B cell (primary cell): Measurements from ENCODE around the gene MTMR4. TPM values are rescaled to one million over a fixed set of nuclear protein-coding genes. Genes with fewer than 3 reads are reported as not detected.

Experiments used
- ATAC-seq: fragments of 200-7000 bp; cut with Tn5 transposase; one replicate; pipeline ENCODE4 v1.10.0; 2021; ENCODE audit warnings: low read depth, mild to moderate bottlenecking, moderate number of reproducible peaks, moderate library complexity
- CTCF ChIA-PET: fragments of 350-600 bp; sonication (Branson Sonifier 250); formaldehyde crosslinking; loops from one replicate; lab custom pipeline; 2021; ENCODE audit warnings: antibody characterized with exemption, inconsistent platforms; lab: Charles Lee
- POLR2A ChIA-PET: fragments of 350-600 bp; sonication (Branson Sonifier 250); formaldehyde crosslinking; loops from one replicate; lab custom pipeline; 2021; ENCODE audit warnings: antibody characterized with exemption; lab: Charles Lee
- DNase-seq: peaks from one replicate; pipeline ENCODE4 v3.0.0; 2013
- H2AFZ ChIP-seq: 2 replicates; pipeline ENCODE4 v1.6.1; 2012; ENCODE audit warnings: mild to moderate bottlenecking, low read depth, low read length; ENCODE audit not compliant: insufficient read depth, poor library complexity, severe bottlenecking
- H3K27ac ChIP-seq, 2 donors: 1 replicate in 1 of 2; 2 replicates in 1 of 2; pipeline ENCODE4 v1.5.1; 2012 to 2013; ENCODE audit warnings: low read length in 2 of 2, mild to moderate bottlenecking in 2 of 2, moderate library complexity in 1 of 2
- H3K27me3 ChIP-seq, 4 experiments: fragments of 200-600 bp in 1 of 4; sonication (generic) in 1 of 4; replicated peaks in 1 of 4; 1 replicate in 2 of 4; 2 replicates in 2 of 4; pipeline versions ENCODE4 v1.6.1 to v1.7.0; 2013 to 2016; ENCODE audit warnings: low read length in 3 of 4, mild to moderate bottlenecking in 2 of 4, mixed read lengths in 1 of 4, moderate library complexity in 1 of 4; ENCODE audit not compliant: insufficient read depth in 4 of 4, control insufficient read depth in 3 of 4; ENCODE audit errors: control extremely low read depth in 1 of 4
- H3K36me3 ChIP-seq, 2 experiments: replicated peaks in 1 of 2; 1 replicate in 1 of 2; 2 replicates in 1 of 2; pipeline versions ENCODE4 v1.6.1 to v1.7.1; 2013; ENCODE audit warnings: low read length in 1 of 2; ENCODE audit not compliant: insufficient read depth in 2 of 2, control insufficient read depth in 1 of 2; ENCODE audit errors: control extremely low read depth in 1 of 2, extremely low read depth in 1 of 2
- H3K4me1 ChIP-seq, 2 donors: fragments of 200-600 bp in 1 of 2; sonication (generic) in 1 of 2; 1 replicate in 1 of 2; 2 replicates in 1 of 2; pipeline versions ENCODE4 v1.5.1 to v1.6.1; 2013 to 2017; ENCODE audit warnings: low read length in 2 of 2; ENCODE audit not compliant: control insufficient read depth in 2 of 2, insufficient read depth in 2 of 2
- H3K4me2 ChIP-seq: replicated peaks from 2 replicates; pipeline ENCODE3; 2012; ENCODE audit warnings: mild to moderate bottlenecking, low read depth, low read length; ENCODE audit not compliant: poor library complexity, severe bottlenecking
- H3K4me3 ChIP-seq, 5 experiments: fragments of 200-600 bp in 1 of 5; sonication (generic) in 1 of 5; 1 replicate in 3 of 5; 2 replicates in 2 of 5; pipeline versions ENCODE4 v1.5.1 to v1.7.0; 2011 to 2016; ENCODE audit warnings: low read length in 4 of 5, mild to moderate bottlenecking in 4 of 5, low read depth in 2 of 5, control low read depth in 1 of 5, moderate library complexity in 1 of 5; ENCODE audit not compliant: insufficient read depth in 1 of 5; ENCODE audit errors: control extremely low read depth in 1 of 5, extremely low read depth in 1 of 5
- H3K79me2 ChIP-seq: fragments of 200-600 bp; sonication (generic); one replicate; pipeline ENCODE4 v1.6.0; 2016; ENCODE audit warnings: low read length; ENCODE audit not compliant: control insufficient read depth, insufficient read depth
- H3K9ac ChIP-seq: fragments of 200-600 bp; sonication (generic); 2 replicates; pipeline ENCODE4 v1.6.1; 2017; ENCODE audit warnings: mild to moderate bottlenecking, low read length, moderate library complexity
- H3K9me3 ChIP-seq, 3 donors: one replicate each; pipeline versions ENCODE4 v1.6.1 to v1.7.1; 2013; ENCODE audit warnings: low read length in 2 of 3; ENCODE audit not compliant: control insufficient read depth in 2 of 3, insufficient read depth in 1 of 3; ENCODE audit errors: control extremely low read depth in 1 of 3
- H4K20me1 ChIP-seq: 2 replicates; pipeline ENCODE4 v1.6.0; 2012; ENCODE audit warnings: mild to moderate bottlenecking, low read length; ENCODE audit not compliant: insufficient read depth, control insufficient read depth, poor library complexity, severe bottlenecking
- H3K27ac Mint-ChIP-seq: one replicate; pipeline ENCODE4 v1.8.0; 2021; ENCODE audit warnings: mixed read lengths
- H3K27me3 Mint-ChIP-seq: one replicate; pipeline ENCODE4 v1.8.0; 2021; ENCODE audit warnings: mixed read lengths
- H3K4me1 Mint-ChIP-seq: one replicate; pipeline ENCODE4 v1.8.0; 2021; ENCODE audit warnings: mixed read lengths
- H3K4me3 Mint-ChIP-seq: one replicate; pipeline ENCODE4 v1.8.0; 2021; ENCODE audit warnings: mixed read lengths
- H3K9me3 Mint-ChIP-seq: one replicate; pipeline ENCODE4 v1.8.0; 2022; ENCODE audit warnings: mixed read lengths; ENCODE audit not compliant: insufficient read depth
- EZH2 ChIP-seq: IDR thresholded peaks from 2 replicates; pipeline ENCODE4 v1.6.1; 2012; ENCODE audit warnings: borderline replicate concordance, low read depth, mild to moderate bottlenecking, moderate library complexity, low read length; ENCODE audit not compliant: insufficient read depth, poor library complexity, severe bottlenecking
- WGBS: methylation state at CpG from one replicate; pipeline ENCODE4 v1.1.5; 2013; ENCODE audit warnings: missing lambda C conversion rate; ENCODE audit not compliant: insufficient coverage; 5-methylcytosine and 5-hydroxymethylcytosine counted together
- intact Hi-C: fragments of 100-400 bp; cut with micrococcal nuclease; formaldehyde crosslinking; loops from one replicate; pipeline ENCODE4 v1.10.0; 2022
- polyA plus RNA-seq: library from polyadenylated mRNA; depleted of rRNA; stranded (reverse); fragments of >200 nt; gene quantifications from 2 replicates; pipeline ENCODE4 v1.2.3, GENCODE V29; 2012
- total RNA-seq, 2 donors: library from RNA; stranded (reverse); fragments of 120-200 nt in 1 of 2; gene quantifications; 1 replicate in 1 of 2; 2 replicates in 1 of 2; pipeline versions ENCODE4 v1.2.3 to v1.2.4, GENCODE V29; 2013 to 2022
- TF ChIP-seq, protein P1 (sequence below): fragments of 200-600 bp; IDR thresholded peaks from one replicate; pipeline ENCODE4 v1.8.0; 2022; ENCODE audit warnings: antibody characterized with exemption, mild to moderate bottlenecking

MTMR4 gene
- total and polyA plus RNA-seq, 2 donors (not counting 1 experiment from before 2014, with no cell fraction given) = 35.2 to 84.7 TPM

GRCh38 chr17:58487589-58488427 lies 26.6 kb downstream of the MTMR4 start, which contains the start of gene HSF5:
Gene HSF5, minus strand, starts transcription at chr17:58488408. Its CDS starts 134 bp downstream, at chr17:58488274.
- DNase-seq (peak; percentile 92), ATAC-seq (peak; percentile 94)
- Histone ChIP-seq H3K36me3 (peaks cover 4 to 26% of the 10 kb centered on the region in 2 experiments), H3K9me3 (no peaks in the 10 kb centered on the region), H2AFZ (peak within 1 kb of the TSS; percentile 93), H4K20me1 (no peaks in the 10 kb centered on the region), H3K27me3 (no peaks in the 10 kb centered on the region), H3K4me3 (peak within 1 kb of the TSS in 4 of 5 experiments; percentile 40 to 60 (median 56)), H3K27ac (peak within 1 kb of the TSS; percentile 13 to 79), H3K9ac (peak within 1 kb of the TSS; percentile 64), H3K4me1 (peaks cover 6 to 11% of the 10 kb centered on the region in 2 donors), H3K4me2 (peak within 1 kb of the TSS; percentile 88), H3K79me2 (no peaks in the 10 kb centered on the region)
- CTCF ChIA-PET = interaction anchor here (0.6 to 4.6 kb wide), 21 partner anchors 9 to 241 kb away, joined by 3 to 51 read pairs (median 6); partner anchors contain the start of genes MTMR4, RNF43 and SUPT4H1
- POLR2A ChIA-PET = interaction anchor here (0.6 to 1.4 kb wide), 10 partner anchors 9 to 1574 kb away, joined by 3 to 11 read pairs (median 5); partner anchors contain the start of genes CLTC, TRIM25 and TSPOAP1
- Mint-ChIP-seq H3K27ac (peak within 1 kb of the TSS; percentile 83), H3K9me3 (no peaks in the 10 kb centered on the region), H3K4me3 (peak within 1 kb of the TSS; percentile 86), H3K27me3 (no peaks in the 10 kb centered on the region), H3K4me1 (peaks cover 11% of the 10 kb centered on the region)
- intact Hi-C loops = loop anchor here (1.0 kb wide), 3 partner anchors 16 to 171 kb away; no protein-coding TSS in a partner anchor
- 23% methylated on average over 97 of the region's 98 CpGs for WGBS
- TF ChIP-seq, protein P1, sequence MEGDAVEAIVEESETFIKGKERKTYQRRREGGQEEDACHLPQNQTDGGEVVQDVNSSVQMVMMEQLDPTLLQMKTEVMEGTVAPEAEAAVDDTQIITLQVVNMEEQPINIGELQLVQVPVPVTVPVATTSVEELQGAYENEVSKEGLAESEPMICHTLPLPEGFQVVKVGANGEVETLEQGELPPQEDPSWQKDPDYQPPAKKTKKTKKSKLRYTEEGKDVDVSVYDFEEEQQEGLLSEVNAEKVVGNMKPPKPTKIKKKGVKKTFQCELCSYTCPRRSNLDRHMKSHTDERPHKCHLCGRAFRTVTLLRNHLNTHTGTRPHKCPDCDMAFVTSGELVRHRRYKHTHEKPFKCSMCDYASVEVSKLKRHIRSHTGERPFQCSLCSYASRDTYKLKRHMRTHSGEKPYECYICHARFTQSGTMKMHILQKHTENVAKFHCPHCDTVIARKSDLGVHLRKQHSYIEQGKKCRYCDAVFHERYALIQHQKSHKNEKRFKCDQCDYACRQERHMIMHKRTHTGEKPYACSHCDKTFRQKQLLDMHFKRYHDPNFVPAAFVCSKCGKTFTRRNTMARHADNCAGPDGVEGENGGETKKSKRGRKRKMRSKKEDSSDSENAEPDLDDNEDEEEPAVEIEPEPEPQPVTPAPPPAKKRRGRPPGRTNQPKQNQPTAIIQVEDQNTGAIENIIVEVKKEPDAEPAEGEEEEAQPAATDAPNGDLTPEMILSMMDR = peak; percentile 81
- TF ChIP-seq EZH2 = no peak
